ENCODE results near the gene C1QTNF1.

Gene C1QTNF1

GRCh38 chr17:78995761-78996451, 28.1 kb upstream of the C1QTNF1 start:
- Histone ChIP-seq H3K36me3 (ENCODE audit: control insufficient read depth, insufficient read depth, low read length) (peaks cover 30% of the 10 kb centered on the region), H3K4me1 (ENCODE audit: control insufficient read depth, insufficient read depth, low read length) (no peaks in the 10 kb centered on the region), H3K4me3 (ENCODE audit: low read length) (peak overlapping the region; percentile 24), H3K27me3 (ENCODE audit: control insufficient read depth, insufficient read depth, low read length) (no peaks in the 10 kb centered on the region), H3K27ac (ENCODE audit: low read depth, low read length) (no peak overlapping the region), H3K9ac (ENCODE audit: low read length) (no peak overlapping the region)

DNA sequence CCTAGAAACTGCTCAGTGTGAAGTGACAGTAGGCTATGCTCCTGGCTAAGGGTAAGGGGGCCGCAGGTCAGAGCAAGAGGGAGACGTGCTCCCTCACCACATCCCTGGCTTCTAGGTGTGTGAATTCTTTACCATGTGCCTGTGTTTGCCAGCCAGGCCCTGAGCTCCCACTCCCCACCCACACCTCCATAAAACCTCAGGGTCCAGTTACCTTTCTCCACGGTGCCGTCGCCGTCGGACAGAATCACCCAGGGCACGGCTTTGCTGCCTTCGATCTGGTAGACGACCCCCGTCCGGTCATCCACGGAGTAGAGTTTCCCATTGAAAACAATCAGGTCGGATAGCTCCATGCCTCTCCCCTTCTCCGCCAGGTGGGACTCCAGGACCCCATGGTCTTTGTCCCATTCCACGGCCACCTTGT, 27.2 kb upstream of the C1QTNF1 start:
- Histone ChIP-seq H3K4me3 (ENCODE audit: low read length) (peak overlapping the region; percentile 24), H3K36me3 (ENCODE audit: control insufficient read depth, insufficient read depth, low read length) (peaks cover 22% of the 10 kb centered on the region), H3K27me3 (ENCODE audit: control insufficient read depth, insufficient read depth, low read length) (no peaks in the 10 kb centered on the region), H3K27ac (ENCODE audit: low read depth, low read length) (no peak overlapping the region), H3K4me1 (ENCODE audit: control insufficient read depth, insufficient read depth, low read length) (no peaks in the 10 kb centered on the region), H3K9ac (ENCODE audit: low read length) (no peak overlapping the region)

DNA sequence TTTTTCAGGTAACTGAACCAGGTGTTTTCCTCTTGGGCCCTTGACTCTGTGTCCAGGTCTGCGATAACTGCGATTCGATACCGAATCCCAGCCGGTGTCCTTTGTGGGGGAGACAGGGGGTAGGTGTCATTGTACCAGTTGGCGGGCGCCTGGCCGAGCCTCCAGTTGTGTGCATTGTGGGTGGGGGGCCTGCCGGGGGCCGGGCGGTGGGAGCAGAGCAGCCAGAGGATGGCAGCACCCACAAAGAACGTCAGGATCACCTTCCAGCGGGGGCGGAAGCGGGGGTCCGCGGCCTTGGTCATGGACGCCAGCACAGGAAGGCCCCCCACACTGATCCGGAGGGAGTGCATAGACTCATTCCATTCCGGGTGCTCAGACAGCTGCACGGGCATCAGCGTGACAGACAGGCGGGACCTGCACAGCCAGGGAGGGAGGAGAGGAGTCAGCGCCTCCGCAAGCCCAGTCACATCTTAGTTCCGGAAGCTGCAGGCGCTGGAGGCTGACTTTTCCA, 26.7 kb upstream of the C1QTNF1 start:
- Histone ChIP-seq H3K9ac (ENCODE audit: low read length) (no peak overlapping the region), H3K27ac (ENCODE audit: low read depth, low read length) (no peak overlapping the region), H3K36me3 (ENCODE audit: control insufficient read depth, insufficient read depth, low read length) (peaks cover 20% of the 10 kb centered on the region), H3K27me3 (ENCODE audit: control insufficient read depth, insufficient read depth, low read length) (no peaks in the 10 kb centered on the region), H3K4me1 (ENCODE audit: control insufficient read depth, insufficient read depth, low read length) (no peaks in the 10 kb centered on the region), H3K4me3 (ENCODE audit: low read length) (no peak overlapping the region)

- no peaks in the 10 kb centered on the region for H3K27me3 ChIP-seq (ENCODE audit: control insufficient read depth, insufficient read depth, low read length)
- H3K36me3 ChIP-seq (ENCODE audit: control insufficient read depth, insufficient read depth, low read length) = peaks cover 17% of the 10 kb centered on the region
- no peak overlapping the region for H3K27ac ChIP-seq (ENCODE audit: low read depth, low read length)
- no peaks in the 10 kb centered on the region for H3K4me1 ChIP-seq (ENCODE audit: control insufficient read depth, insufficient read depth, low read length)
- no peak overlapping the region for H3K9ac ChIP-seq (ENCODE audit: low read length)
- H3K4me3 ChIP-seq (ENCODE audit: low read length) = no peak overlapping the region
Measured at GRCh38 chr17:78997881-78998280, 26.1 kb upstream of the C1QTNF1 start.

DNA sequence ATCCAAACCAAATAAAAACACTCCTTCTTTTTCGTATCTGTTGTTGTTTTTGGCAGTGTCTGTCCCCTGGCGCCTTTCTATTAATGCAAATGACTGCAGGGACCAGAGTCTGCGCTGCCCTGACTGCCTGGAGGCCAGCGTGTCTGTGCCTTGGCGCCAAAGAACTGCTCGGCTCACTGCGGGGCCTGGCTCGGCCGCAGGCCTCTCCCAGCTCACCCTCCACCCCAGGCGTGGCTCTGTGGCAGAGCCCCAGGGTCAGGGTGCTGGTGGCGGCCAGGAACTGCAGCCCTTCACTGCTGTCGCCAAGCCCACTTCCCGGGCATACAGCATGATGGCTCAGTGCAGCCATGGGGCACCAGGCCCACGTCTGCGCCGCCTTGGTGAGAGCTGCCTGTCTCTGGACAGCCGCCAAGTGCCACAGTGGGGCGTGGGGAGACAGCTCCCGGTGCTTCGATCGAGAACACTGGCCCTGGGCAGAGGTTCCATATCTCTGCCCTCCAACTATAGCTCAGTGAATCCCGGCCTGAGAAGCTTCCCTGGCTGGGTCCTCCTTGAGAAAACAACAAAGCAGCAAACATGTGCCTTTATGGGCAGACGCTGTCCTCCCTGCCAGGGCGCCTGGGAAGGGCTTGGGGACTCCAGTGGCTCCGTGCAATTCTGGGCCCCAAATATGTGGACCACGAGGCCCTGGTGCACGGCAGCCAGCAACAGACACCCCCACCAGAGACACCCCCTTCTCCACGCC, 25.5 kb upstream of the C1QTNF1 start:
- Histone ChIP-seq H3K36me3 (ENCODE audit: control insufficient read depth, insufficient read depth, low read length) (peaks cover 15% of the 10 kb centered on the region), H3K9ac (ENCODE audit: low read length) (no peak overlapping the region)

DNA sequence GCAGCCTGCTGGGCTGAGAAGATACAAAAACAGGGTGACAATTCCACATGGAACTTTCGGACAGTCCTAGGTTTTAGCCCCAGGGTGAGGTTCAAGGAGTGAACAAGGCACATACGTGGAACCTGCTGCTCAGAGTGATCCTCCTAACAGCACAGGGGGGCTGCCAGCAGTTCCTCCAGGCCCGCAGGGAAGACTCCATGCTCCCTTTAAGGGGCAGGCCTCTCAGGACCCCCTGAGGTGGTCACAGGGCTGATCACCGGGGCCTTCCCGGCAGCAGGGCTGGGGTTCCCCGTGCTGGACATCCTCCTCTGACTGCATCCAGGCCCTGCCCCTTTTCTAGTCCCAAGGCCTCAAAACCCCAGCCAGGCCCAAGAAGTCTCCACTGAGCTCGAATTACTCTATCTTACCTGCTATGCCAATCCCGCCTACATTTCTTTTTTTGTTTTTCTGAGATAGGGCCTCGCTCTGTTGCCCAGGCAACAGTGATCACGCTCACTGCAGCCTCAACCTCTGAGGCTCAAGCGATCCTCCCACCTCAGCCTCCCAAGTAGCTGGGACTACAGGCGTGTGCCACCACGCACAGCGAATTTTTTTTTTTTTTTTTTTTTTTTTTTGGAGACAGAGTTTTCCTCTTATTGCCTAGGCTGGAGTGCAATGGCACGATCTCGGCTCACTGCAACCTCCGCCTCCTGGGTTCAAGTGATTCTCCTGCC, 24.8 kb upstream of the C1QTNF1 start:
- no peak overlapping the region for H3K4me3 ChIP-seq (ENCODE audit: low read length)
- no peak overlapping the region for H3K9ac ChIP-seq (ENCODE audit: low read length)
- H3K27me3 ChIP-seq (ENCODE audit: control insufficient read depth, insufficient read depth, low read length) = no peaks in the 10 kb centered on the region
- H3K4me1 ChIP-seq (ENCODE audit: control insufficient read depth, insufficient read depth, low read length) = no peaks in the 10 kb centered on the region
- peaks cover 15% of the 10 kb centered on the region for H3K36me3 ChIP-seq (ENCODE audit: control insufficient read depth, insufficient read depth, low read length)
- no peak overlapping the region for H3K27ac ChIP-seq (ENCODE audit: low read depth, low read length)

More for the DNA sequence above, 25.5 kb upstream of the C1QTNF1 start:
- no peaks in the 10 kb centered on the region for H3K27me3 ChIP-seq (ENCODE audit: control insufficient read depth, insufficient read depth, low read length)
- no peak overlapping the region for H3K4me3 ChIP-seq (ENCODE audit: low read length)
- H3K27ac ChIP-seq (ENCODE audit: low read depth, low read length) = no peak overlapping the region
- no peaks in the 10 kb centered on the region for H3K4me1 ChIP-seq (ENCODE audit: control insufficient read depth, insufficient read depth, low read length)

DNA sequence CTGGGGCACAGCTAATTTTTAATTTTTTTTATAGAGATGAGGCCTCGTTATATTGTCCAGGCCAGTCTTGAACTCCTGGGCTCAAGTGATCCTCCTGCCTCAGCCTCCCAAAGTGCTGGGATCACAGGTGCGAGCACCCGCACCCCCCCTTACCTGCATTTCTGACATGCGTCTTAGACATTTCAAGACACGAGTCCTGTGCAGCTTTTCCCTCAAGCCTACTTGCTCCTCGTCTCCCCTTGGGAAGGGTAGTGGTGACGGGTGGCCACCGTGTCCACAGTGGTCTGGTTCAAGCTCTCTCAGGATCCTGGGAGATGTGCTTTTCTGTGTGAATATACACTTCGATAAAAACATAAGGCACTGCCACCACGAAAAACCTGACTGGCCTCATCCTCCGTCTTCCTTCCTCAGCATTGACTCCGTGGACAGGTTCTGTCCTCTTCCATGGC, 24.0 kb upstream of the C1QTNF1 start:
- Histone ChIP-seq H3K9ac (ENCODE audit: low read length) (no peak overlapping the region), H3K36me3 (ENCODE audit: control insufficient read depth, insufficient read depth, low read length) (peaks cover 15% of the 10 kb centered on the region), H3K27ac (ENCODE audit: low read depth, low read length) (no peak overlapping the region), H3K27me3 (ENCODE audit: control insufficient read depth, insufficient read depth, low read length) (no peaks in the 10 kb centered on the region), H3K4me3 (ENCODE audit: low read length) (no peak overlapping the region), H3K4me1 (ENCODE audit: control insufficient read depth, insufficient read depth, low read length) (no peaks in the 10 kb centered on the region)

DNA sequence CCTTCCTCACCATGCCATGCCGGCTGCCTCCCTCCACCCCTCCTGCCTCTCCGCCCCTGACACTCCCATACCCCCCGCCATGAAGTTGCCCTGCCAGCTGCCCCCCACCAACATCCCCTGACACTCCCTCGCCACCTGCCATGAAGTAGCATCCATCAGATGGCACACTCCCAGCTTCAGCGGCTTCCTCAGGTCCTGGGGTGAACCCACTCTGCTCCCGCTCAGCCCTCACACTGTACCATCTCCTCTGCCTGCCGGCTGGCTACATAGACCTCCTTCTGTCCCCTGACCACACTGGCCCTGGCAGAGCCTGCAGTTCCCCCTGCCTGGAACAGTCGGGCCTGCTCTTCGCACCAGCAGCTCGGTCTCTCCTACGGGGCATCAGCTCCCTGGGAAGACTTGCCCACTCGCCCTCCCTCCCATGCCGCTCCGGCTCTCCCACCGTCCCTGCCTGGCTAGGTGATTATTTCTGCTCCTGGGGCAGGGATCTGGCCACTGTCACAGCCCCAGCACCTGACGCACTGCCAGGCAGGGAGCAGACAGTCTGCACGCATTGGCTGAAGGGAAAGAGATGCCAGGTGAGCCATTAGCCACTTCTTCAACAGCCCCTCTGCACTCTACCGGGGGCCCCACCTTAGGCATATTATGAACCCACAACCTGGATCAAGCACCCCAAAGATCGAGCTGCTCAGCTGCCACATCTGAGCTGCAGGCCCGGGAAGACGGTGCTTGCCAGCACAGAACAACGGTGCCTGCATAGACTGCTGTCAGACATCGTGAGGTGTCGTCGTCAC, 23.4 kb upstream of the C1QTNF1 start:
- no peaks in the 10 kb centered on the region for H3K4me1 ChIP-seq (ENCODE audit: control insufficient read depth, insufficient read depth, low read length)
- peaks cover 15% of the 10 kb centered on the region for H3K36me3 ChIP-seq (ENCODE audit: control insufficient read depth, insufficient read depth, low read length)
- no peak overlapping the region for H3K4me3 ChIP-seq (ENCODE audit: low read length)
- H3K27me3 ChIP-seq (ENCODE audit: control insufficient read depth, insufficient read depth, low read length) = no peaks in the 10 kb centered on the region
- H3K27ac ChIP-seq (ENCODE audit: low read depth, low read length) = no peak overlapping the region
- H3K9ac ChIP-seq (ENCODE audit: low read length) = no peak overlapping the region

DNA sequence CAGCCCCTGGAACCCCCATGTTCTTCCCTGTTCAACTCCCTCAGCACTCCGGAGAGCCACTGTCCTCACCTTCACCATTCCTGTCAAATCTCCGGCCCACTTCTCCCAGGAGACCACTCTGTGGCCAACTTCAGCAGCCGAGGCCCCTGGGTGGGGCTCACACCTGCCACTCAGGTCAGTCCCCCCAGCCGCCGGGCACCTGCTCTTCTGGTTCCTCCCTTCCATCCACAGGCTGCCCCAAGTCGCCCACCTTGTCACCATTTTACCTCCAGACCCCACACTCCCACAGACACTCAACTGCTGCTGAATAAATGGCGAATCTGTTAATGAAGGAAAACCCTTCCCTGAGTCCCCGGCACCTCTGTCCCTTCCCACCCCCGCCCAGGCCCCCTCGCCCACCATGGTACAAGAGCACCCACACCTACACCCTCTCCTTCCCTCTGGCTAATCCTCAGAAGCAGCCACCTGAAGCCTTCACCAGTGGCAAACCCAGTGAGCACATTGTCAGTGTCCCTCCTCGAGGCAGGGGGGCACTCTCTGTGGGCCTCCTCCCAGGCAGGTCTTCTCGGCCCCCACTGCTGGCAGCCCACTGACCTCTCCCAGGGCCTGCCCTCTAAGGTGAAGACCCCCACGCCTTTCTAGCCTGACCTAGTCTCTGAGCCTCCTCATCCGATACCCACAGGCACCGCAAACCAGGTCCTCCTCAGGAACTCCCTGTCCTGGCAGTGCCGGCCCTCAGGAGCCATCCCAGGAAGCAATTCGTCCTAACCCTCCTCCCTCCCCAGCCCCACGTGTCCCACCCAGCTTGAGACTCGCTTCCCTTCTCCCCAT, 22.6 kb upstream of the C1QTNF1 start:
- H3K27ac ChIP-seq (ENCODE audit: low read depth, low read length) = no peak overlapping the region
- H3K4me3 ChIP-seq (ENCODE audit: low read length) = no peak overlapping the region
- no peak overlapping the region for H3K9ac ChIP-seq (ENCODE audit: low read length)

DNA sequence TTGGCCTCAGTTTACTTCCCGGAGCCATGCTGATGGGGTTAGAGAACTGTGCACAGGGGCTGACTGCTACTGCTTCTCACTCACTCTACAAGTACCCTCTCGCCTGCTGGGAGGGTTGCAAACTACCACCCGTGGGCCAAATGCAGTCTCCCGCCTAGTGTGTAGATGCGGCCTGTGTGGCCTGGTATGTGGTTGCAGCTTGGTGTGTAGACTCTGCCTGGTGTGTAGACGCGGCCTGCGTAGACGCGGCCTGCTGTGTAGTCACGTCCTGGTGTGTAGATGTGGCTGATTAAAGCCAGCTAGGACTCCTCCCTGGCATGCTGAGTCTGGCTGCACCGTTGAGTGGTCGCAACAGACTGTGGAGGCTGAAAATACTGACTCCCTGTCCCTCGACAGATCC, 21.7 kb upstream of the C1QTNF1 start:
- Histone ChIP-seq H3K36me3 (ENCODE audit: control insufficient read depth, insufficient read depth, low read length) (peaks cover 8% of the 10 kb centered on the region), H3K9ac (ENCODE audit: low read length) (no peak overlapping the region), H3K27me3 (ENCODE audit: control insufficient read depth, insufficient read depth, low read length) (no peaks in the 10 kb centered on the region), H3K27ac (ENCODE audit: low read depth, low read length) (no peak overlapping the region), H3K4me3 (ENCODE audit: low read length) (no peak overlapping the region), H3K4me1 (ENCODE audit: control insufficient read depth, insufficient read depth, low read length) (no peaks in the 10 kb centered on the region)

More for the DNA sequence above, 22.6 kb upstream of the C1QTNF1 start:
- peaks cover 15% of the 10 kb centered on the region for H3K36me3 ChIP-seq (ENCODE audit: control insufficient read depth, insufficient read depth, low read length)
- no peaks in the 10 kb centered on the region for H3K4me1 ChIP-seq (ENCODE audit: control insufficient read depth, insufficient read depth, low read length)
- no peaks in the 10 kb centered on the region for H3K27me3 ChIP-seq (ENCODE audit: control insufficient read depth, insufficient read depth, low read length)

- Histone ChIP-seq H3K27me3 (ENCODE audit: control insufficient read depth, insufficient read depth, low read length) (no peaks in the 10 kb centered on the region), H3K36me3 (ENCODE audit: control insufficient read depth, insufficient read depth, low read length) (peaks cover 2% of the 10 kb centered on the region), H3K9ac (ENCODE audit: low read length) (no peak overlapping the region), H3K4me3 (ENCODE audit: low read length) (no peak overlapping the region), H3K4me1 (ENCODE audit: control insufficient read depth, insufficient read depth, low read length) (no peaks in the 10 kb centered on the region), H3K27ac (ENCODE audit: low read depth, low read length) (no peak overlapping the region)
Measured at GRCh38 chr17:79002796-79003593, 21.0 kb upstream of the C1QTNF1 start.

Data from rectal smooth muscle tissue (tissue), 1 donor.